GM23248 (cell line): Measurements from ENCODE around the gene TMEM201.

Source experiments
- EZH2 ChIP-seq: fragments of 200-600 bp; sonication (generic); IDR thresholded peaks from 2 replicates; pipeline ENCODE4 v1.6.1; 2018; ENCODE audit warnings: antibody characterized with exemption, mild to moderate bottlenecking; ENCODE audit not compliant: insufficient read depth, poor library complexity, severe bottlenecking
- EZH2phosphoT487 ChIP-seq: fragments of 200-600 bp; sonication (generic); IDR thresholded peaks from 2 replicates; pipeline ENCODE4 v1.6.1; 2018; ENCODE audit warnings: antibody characterized with exemption, moderate library complexity, mild to moderate bottlenecking, low read depth; ENCODE audit not compliant: insufficient read depth

DNA sequence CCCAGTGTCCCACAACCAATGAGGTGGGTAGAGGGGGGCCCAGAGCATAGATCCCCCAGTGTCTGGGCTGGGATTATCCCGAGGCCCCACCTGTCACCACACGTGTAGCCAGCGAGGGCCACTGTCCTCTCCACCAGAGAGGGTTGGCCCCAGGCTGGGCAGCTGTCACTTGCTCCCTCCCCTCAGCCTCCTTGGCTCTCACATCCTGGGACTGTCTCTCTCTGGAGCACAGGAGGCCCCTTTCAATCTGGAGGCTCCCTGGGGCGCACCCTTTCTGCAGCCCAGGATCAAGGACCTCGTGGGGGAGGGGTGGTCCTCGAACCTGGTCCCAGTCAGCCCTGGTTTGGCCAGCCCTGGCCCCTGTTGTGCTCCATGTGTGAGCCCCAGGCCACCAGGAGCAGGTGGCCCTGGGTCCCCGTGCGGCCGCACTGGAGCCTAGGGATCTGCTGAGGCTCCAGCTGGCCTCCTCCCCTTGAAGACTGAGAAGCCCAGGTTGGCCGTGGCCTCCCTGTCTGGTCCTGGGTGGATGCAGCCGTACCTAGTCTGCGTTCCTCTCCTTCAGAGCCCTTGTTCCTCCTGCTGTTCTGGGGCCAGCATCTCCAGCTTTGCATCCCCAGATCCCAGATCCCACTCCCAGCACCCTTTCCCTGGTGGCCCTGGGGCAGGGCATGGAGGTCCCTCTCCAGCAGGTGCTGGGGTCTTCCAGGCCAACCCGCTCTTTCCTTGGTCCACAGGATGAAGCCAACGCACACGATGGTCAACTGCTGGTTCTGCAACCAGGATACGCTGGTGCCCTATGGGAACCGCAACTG, 6.7 kb downstream of the TMEM201 start:
- no peak for TF ChIP-seq EZH2
- no peak for TF ChIP-seq EZH2phosphoT487
